MCF 10A (cell line): ENCODE results near the gene RNU7-1. TPM values are rescaled to one million over a fixed set of nuclear protein-coding genes. Genes with fewer than 3 reads are reported as not detected.
A peak's percentile ranks its signal among the peaks of the same experiment; 100 is the strongest.

Experiments
- BruUV-seq: library from RNA; stranded (reverse); fragments of 400-500 nt; replicated peaks from 2 replicates; lab custom pipeline; 2021; lab: Mats Ljungman, UMichigan
- CTCF ChIA-PET: fragments of 300-600 bp; sonication (Branson Sonifier 250); formaldehyde crosslinking; extraction: SDS; loops from one replicate; lab custom pipeline; 2021; ENCODE audit warnings: antibody characterized with exemption, inconsistent platforms; lab: Yijun Ruan, JAX
- POLR2A ChIA-PET: fragments of 300-600, 350-650 bp; sonication (Branson Sonifier 250); formaldehyde crosslinking; extraction: SDS; loops from one replicate; lab custom pipeline; 2020; ENCODE audit warnings: antibody characterized with exemption, inconsistent platforms; lab: Yijun Ruan, JAX
- DNase-seq: peaks from one replicate; pipeline ENCODE4 v3.0.0-alpha.2; 2018; ENCODE audit not compliant: unreplicated experiment
- H3K27ac Mint-ChIP-seq: one replicate; pipeline ENCODE4 v1.8.0; 2022; ENCODE audit warnings: mild to moderate bottlenecking, low read depth, mixed read lengths; ENCODE audit not compliant: unreplicated experiment
- H3K27me3 Mint-ChIP-seq: one replicate; pipeline ENCODE4 v1.8.0; 2022; ENCODE audit warnings: mixed read lengths; ENCODE audit not compliant: insufficient read depth, unreplicated experiment
- H3K36me3 Mint-ChIP-seq: one replicate; pipeline ENCODE4 v1.8.0; 2022; ENCODE audit warnings: mild to moderate bottlenecking, moderate library complexity, mixed read lengths; ENCODE audit not compliant: insufficient read depth, unreplicated experiment
- H3K4me1 Mint-ChIP-seq: one replicate; pipeline ENCODE4 v1.8.0; 2022; ENCODE audit warnings: mixed read lengths; ENCODE audit not compliant: insufficient read depth, unreplicated experiment
- H3K4me3 Mint-ChIP-seq: one replicate; pipeline ENCODE4 v1.8.0; 2022; ENCODE audit warnings: mild to moderate bottlenecking, moderate library complexity, mixed read lengths; ENCODE audit not compliant: unreplicated experiment
- H3K9me3 Mint-ChIP-seq: one replicate; pipeline ENCODE4 v1.8.0; 2022; ENCODE audit warnings: mixed read lengths; ENCODE audit not compliant: unreplicated experiment
- intact Hi-C: fragments of 100-400 bp; cut with micrococcal nuclease; formaldehyde crosslinking; loops from 2 replicates; pipeline ENCODE4 v1.14.1; 2022
- total RNA-seq: library from RNA; stranded (reverse); gene quantifications from 2 replicates; pipeline ENCODE4 v1.2.3, GENCODE V29; 2022
- TF ChIP-seq, protein P1 (sequence below): fragments of 200-600 bp; IDR thresholded peaks from one replicate; pipeline ENCODE4 v1.8.0; 2022; ENCODE audit warnings: antibody characterized with exemption, mild to moderate bottlenecking; ENCODE audit not compliant: unreplicated experiment

The RNU7-1 gene
- total RNA-seq, 1 experiment from 2014 or later = not detected

DNA sequence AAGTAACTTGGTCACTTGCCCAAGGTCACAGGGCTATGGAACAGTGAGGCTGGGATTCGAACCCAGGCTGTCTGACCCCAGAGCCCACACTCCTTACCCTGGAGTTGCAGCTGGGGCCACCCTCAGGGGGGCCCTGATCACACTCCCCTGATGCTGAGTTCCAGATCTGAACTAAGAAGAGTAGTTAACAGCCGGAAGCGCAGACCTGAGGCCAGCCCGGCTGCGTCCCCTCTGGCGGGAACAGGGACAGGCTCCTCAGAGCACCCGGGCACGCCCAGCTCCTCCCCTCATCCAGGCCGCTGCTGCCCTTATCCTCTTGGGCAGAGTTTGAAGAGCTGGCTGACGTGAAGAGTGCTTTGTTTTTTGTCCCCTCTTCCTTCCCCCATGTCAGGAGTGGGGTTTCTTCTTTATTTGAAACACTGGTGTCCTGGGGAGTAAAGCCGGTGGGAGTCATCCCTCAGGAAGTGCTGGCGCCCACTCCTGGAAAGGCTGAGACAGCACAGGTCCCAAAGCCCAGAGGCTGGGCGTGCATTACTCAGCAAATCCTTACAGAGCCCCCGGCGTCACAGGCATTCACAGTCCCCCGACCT, 18.2 kb downstream of the RNU7-1 start:
- peak; percentile 83 for DNase-seq
- Mint-ChIP-seq H3K9me3 (no peaks in the 10 kb centered on the region), H3K36me3 (peaks cover 42% of the 10 kb centered on the region), H3K4me3 (peak overlapping the region; percentile 87), H3K27ac (peak overlapping the region; percentile 94), H3K27me3 (no peaks in the 10 kb centered on the region), H3K4me1 (peaks cover 51% of the 10 kb centered on the region)
- TF ChIP-seq, protein P1, sequence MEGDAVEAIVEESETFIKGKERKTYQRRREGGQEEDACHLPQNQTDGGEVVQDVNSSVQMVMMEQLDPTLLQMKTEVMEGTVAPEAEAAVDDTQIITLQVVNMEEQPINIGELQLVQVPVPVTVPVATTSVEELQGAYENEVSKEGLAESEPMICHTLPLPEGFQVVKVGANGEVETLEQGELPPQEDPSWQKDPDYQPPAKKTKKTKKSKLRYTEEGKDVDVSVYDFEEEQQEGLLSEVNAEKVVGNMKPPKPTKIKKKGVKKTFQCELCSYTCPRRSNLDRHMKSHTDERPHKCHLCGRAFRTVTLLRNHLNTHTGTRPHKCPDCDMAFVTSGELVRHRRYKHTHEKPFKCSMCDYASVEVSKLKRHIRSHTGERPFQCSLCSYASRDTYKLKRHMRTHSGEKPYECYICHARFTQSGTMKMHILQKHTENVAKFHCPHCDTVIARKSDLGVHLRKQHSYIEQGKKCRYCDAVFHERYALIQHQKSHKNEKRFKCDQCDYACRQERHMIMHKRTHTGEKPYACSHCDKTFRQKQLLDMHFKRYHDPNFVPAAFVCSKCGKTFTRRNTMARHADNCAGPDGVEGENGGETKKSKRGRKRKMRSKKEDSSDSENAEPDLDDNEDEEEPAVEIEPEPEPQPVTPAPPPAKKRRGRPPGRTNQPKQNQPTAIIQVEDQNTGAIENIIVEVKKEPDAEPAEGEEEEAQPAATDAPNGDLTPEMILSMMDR = peak; percentile 53
- CTCF ChIA-PET = interaction anchor here (0.6 to 6.4 kb wide), 17 partner anchors 16 to 152 kb away, joined by 3 to 160 read pairs (median 4); partner anchors contain the start of genes C12orf57, C1RL, C1S and LPCAT3
- intact Hi-C loops = loop anchor here (1.0 to 5.0 kb wide), 3 partner anchors 17 to 146 kb away; partner anchors contain the start of genes C12orf57 and C1RL
- TSS peak; percentile 10 for BruUV-seq
- POLR2A ChIA-PET = interaction anchor here (0.7 to 7.0 kb wide), 25 partner anchors 8 to 227 kb away, joined by 3 to 495 read pairs (median 5); partner anchors contain the start of genes ATN1, C12orf57, C1RL and C1S

DNA sequence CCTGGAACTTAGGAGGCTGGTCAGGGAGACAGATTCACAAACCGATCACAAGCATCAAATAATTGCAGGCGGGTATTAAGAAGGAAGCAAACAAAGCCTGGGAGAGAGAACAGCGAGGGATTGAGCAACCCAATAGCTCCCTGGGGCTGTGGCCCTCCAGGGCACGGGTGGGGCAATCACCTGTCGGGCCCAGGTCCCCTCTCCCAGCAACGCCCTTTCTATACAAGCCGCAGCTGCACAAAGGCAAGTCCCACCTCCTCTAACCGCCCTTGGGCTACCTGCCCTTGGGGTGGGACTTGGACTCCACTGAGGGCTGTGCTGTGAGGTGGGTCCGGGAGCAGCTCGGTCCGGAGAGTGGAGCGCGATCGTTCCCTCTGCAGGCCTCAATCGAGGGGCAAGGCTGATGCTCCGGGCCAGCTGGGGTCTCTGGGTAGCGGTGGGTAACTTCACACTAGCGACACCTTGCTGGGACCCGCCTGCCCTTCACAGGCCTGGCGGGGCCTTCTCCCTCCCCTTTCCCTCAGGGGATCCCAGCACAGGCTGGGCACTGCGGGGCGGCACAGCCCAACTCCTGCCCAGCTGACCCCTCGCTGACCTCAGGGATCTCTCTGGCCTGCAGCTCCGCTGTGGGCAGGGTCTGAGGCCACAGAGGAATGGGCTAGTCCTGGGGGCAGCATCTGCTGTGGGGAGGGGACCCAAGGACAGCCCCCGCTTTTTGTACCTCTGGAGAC, 18.8 kb downstream of the RNU7-1 start:
- TF ChIP-seq, protein P1 = no peak
- BruUV-seq = no TSS peak
- ChIA-PET POLR2A (interaction anchor here (0.7 to 7.0 kb wide), 22 partner anchors 8 to 492 kb away, joined by 3 to 495 read pairs (median 5); partner anchors contain the start of genes ATN1, C12orf57, C1RL and C1S), CTCF (interaction anchor here (0.6 to 6.4 kb wide), 14 partner anchors 17 to 151 kb away, joined by 3 to 160 read pairs (median 5); partner anchors contain the start of genes C12orf57, C1RL, RNU7-1 and SPSB2)
- Mint-ChIP-seq H3K4me1 (peaks cover 51% of the 10 kb centered on the region), H3K27me3 (no peaks in the 10 kb centered on the region), H3K4me3 (peak overlapping the region; percentile 87), H3K27ac (peak overlapping the region; percentile 94), H3K36me3 (peaks cover 49% of the 10 kb centered on the region), H3K9me3 (no peaks in the 10 kb centered on the region)
- intact Hi-C loops = loop anchor here (5.0 kb wide), 1 partner anchor 145 kb away; the partner anchor contains the start of gene C1RL
- no peak for DNase-seq

DNA sequence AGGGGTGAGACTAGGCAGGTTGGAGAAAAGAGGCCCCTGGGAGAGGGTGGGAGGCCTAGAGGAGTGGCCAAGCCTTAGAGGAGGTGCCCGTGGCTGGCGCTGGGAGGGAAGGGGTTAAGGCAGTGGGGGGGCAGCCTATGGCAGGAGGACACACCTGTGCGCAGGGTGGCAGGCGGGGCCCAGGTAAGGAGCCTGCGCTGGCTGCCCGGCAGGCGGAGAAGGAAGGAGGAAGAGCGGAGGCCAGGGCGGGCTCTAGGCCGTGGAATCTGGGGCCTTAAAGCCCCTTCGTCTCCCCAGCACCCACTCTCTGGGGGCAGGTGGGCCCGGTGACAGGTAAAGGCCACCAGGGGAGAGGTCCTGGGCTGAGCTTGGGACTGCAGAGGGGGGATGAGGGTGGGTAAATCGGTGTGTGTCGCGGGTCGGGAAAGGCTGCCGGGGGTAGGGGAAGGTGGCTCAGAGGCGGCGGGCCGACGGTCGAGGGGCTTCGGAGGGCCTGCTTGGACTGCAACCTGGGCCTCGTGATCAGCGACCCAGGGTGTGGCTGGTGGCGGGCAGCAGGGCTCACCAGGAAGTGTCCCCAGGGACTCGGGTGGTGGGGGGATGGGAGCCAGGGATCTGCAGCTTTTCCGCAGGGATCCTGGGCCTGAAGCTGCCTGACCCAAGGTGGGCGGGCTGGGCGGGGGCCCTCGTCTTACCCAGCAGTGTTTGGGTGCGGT, 19.6 kb downstream of the RNU7-1 start:
- Mint-ChIP-seq H3K9me3 (no peaks in the 10 kb centered on the region), H3K4me3 (peak overlapping the region; percentile 87), H3K27ac (peak overlapping the region; percentile 94), H3K27me3 (no peaks in the 10 kb centered on the region), H3K36me3 (peaks cover 55% of the 10 kb centered on the region), H3K4me1 (peaks cover 51% of the 10 kb centered on the region)
- POLR2A ChIA-PET = interaction anchor here (0.7 to 7.0 kb wide), 25 partner anchors 8 to 493 kb away, joined by 3 to 495 read pairs (median 6); partner anchors contain the start of genes ATN1, C12orf57, C1RL and C1S
- intact Hi-C loops = loop anchor here (5.0 kb wide), 1 partner anchor 144 kb away; the partner anchor contains the start of gene C1RL
- BruUV-seq = no TSS peak
- CTCF ChIA-PET = interaction anchor here (0.6 to 6.4 kb wide), 17 partner anchors 17 to 150 kb away, joined by 3 to 160 read pairs (median 6); partner anchors contain the start of genes C12orf57, C1RL, LPCAT3 and RNU7-1
- peak; percentile 89 for DNase-seq
- TF ChIP-seq, protein P1 = no peak
